CD8-positive, alpha-beta memory T cell (primary cell): ENCODE results near the gene ZNF354C. TPM values are rescaled to one million over a fixed set of nuclear protein-coding genes. Genes with fewer than 3 reads are reported as not detected.
A peak's percentile ranks its signal among the peaks of the same experiment; 100 is the strongest.

ENCODE experiments used
- CTCF ChIA-PET: fragments of 350-600 bp; sonication (Branson Sonifier 250); formaldehyde crosslinking; loops from one replicate; lab custom pipeline; 2021; ENCODE audit warnings: antibody characterized with exemption; lab: Charles Lee
- POLR2A ChIA-PET: fragments of 350-600 bp; sonication (Branson Sonifier 250); formaldehyde crosslinking; loops from one replicate; lab custom pipeline; 2021; ENCODE audit warnings: antibody characterized with exemption; lab: Charles Lee
- DNase-seq, 5 donors: peaks; one replicate each; pipeline versions ENCODE4 v3.0.0 to v3.0.0-alpha.2; 2020 to 2022; ENCODE audit warnings: mixed read lengths in 1 of 5
- H3K27ac ChIP-seq: one replicate; pipeline ENCODE4 v1.7.0; 2013; ENCODE audit warnings: low read depth, mild to moderate bottlenecking, low read length, moderate library complexity
- H3K27me3 ChIP-seq: 2 replicates; pipeline ENCODE4 v1.7.0; 2013; ENCODE audit warnings: low read length, mild to moderate bottlenecking; ENCODE audit not compliant: insufficient read depth, poor library complexity, severe bottlenecking
- H3K36me3 ChIP-seq: 2 replicates; pipeline ENCODE4 v1.7.0; 2013; ENCODE audit warnings: mild to moderate bottlenecking, low read length, moderate library complexity; ENCODE audit not compliant: insufficient read depth
- H3K4me1 ChIP-seq: 2 replicates; pipeline ENCODE4 v1.7.0; 2013; ENCODE audit warnings: mild to moderate bottlenecking, low read length, moderate library complexity; ENCODE audit not compliant: insufficient read depth
- H3K4me3 ChIP-seq: 2 replicates; pipeline ENCODE4 v1.7.0; 2013; ENCODE audit warnings: mild to moderate bottlenecking, low read length
- H3K9me3 ChIP-seq: 2 replicates; pipeline ENCODE4 v1.7.0; 2013; ENCODE audit warnings: mild to moderate bottlenecking, low read length
- H3K27ac Mint-ChIP-seq, 8 donors: one replicate each; pipeline ENCODE4 v1.8.0; 2020 to 2021; ENCODE audit warnings: mixed read lengths in 8 of 8, mild to moderate bottlenecking in 6 of 8, inconsistent platforms in 3 of 8, moderate library complexity in 3 of 8
- H3K27me3 Mint-ChIP-seq, 2 donors: one replicate each; pipeline ENCODE4 v1.8.0; 2020 to 2021; ENCODE audit warnings: mixed read lengths in 2 of 2, mild to moderate bottlenecking in 1 of 2, moderate library complexity in 1 of 2
- H3K36me3 Mint-ChIP-seq, 3 donors: one replicate each; pipeline ENCODE4 v1.8.0; 2020 to 2021; ENCODE audit warnings: mixed read lengths in 3 of 3, inconsistent platforms in 1 of 3, mild to moderate bottlenecking in 1 of 3
- H3K4me1 Mint-ChIP-seq, 3 donors: one replicate each; pipeline ENCODE4 v1.8.0; 2020 to 2021; ENCODE audit warnings: mixed read lengths in 3 of 3, inconsistent platforms in 1 of 3, mild to moderate bottlenecking in 1 of 3
- H3K4me3 Mint-ChIP-seq, 7 donors: one replicate each; pipeline ENCODE4 v1.8.0; 2020 to 2021; ENCODE audit warnings: mixed read lengths in 7 of 7, mild to moderate bottlenecking in 6 of 7, moderate library complexity in 4 of 7, inconsistent platforms in 2 of 7
- H3K9me3 Mint-ChIP-seq, 5 donors: one replicate each; pipeline ENCODE4 v1.8.0; 2020 to 2022; ENCODE audit warnings: mixed read lengths in 5 of 5, mild to moderate bottlenecking in 3 of 5, moderate library complexity in 2 of 5, inconsistent platforms in 1 of 5
- polyA plus RNA-seq: library from polyadenylated mRNA; unstranded; fragments of 300-500 nt; fragmentation: Illumina TruSeq; gene quantifications from one replicate; pipeline ENCODE4 v1.2.3, GENCODE V29; 2021
- total RNA-seq, 2 experiments: library from RNA; stranded (reverse); gene quantifications; one replicate each; pipeline ENCODE4 v1.2.3, GENCODE V29; 2021

Gene ZNF354C
- total and polyA plus RNA-seq, 3 experiments from 2014 or later, result 0.87 to 6.0 (median 5.7) TPM

- DNase-seq, result no peak
- Mint-ChIP-seq H3K4me3 (no peak overlapping the region), H3K27ac (peak overlapping the region in 1 of 8 donors; percentile 90), H3K36me3 (peaks cover 0 to 1% (median 0%) of the 10 kb centered on the region in 3 donors), H3K4me1 (no peaks in the 10 kb centered on the region), H3K9me3 (peaks cover 0 to 3% (median 2%) of the 10 kb centered on the region in 5 donors), H3K27me3 (peaks cover 0 to 5% of the 10 kb centered on the region in 2 donors)
- Histone ChIP-seq H3K27ac (no peak overlapping the region), H3K4me3 (no peak overlapping the region), H3K9me3 (no peaks in the 10 kb centered on the region), H3K27me3 (no peaks in the 10 kb centered on the region), H3K4me1 (no peaks in the 10 kb centered on the region), H3K36me3 (no peaks in the 10 kb centered on the region)
- ChIA-PET POLR2A (no interaction called here), CTCF (no interaction called here)
These were observed 72.6 kb downstream of the ZNF354C start for GRCh38 chr5:179132586-179133355.

Other genes starting within 250 kb of the ZNF354C start
- gene ZNF354B, start 200.4 kb upstream of the ZNF354C start, total RNA-seq, result 10 to 100 TPM; 10.5 to 11.5 TPM
- 5.0 TPM for gene ZNF354B, start 200.4 kb upstream of the ZNF354C start, polyA plus RNA-seq
- under 1 TPM; 0.31 to 0.40 TPM for gene ZFP2, start 164.5 kb upstream of the ZNF354C start, total RNA-seq
- 0.98 TPM for gene ZFP2, start 164.5 kb upstream of the ZNF354C start, polyA plus RNA-seq
- not detected for gene ZNF454, start 119.2 kb upstream of the ZNF354C start, total RNA-seq
- not detected for gene ZNF454, start 119.2 kb upstream of the ZNF354C start, polyA plus RNA-seq
- not detected for gene GRM6, start 65.1 kb upstream of the ZNF354C start, total RNA-seq
- gene GRM6, start 65.1 kb upstream of the ZNF354C start, polyA plus RNA-seq, result not detected
- gene ZNF879, start 36.6 kb upstream of the ZNF354C start, total RNA-seq, result 1 to 10 TPM; 3.6 to 3.9 TPM
- gene ZNF879, start 36.6 kb upstream of the ZNF354C start, polyA plus RNA-seq, result 3.5 TPM